Measurements from ENCODE around the gene FCGR3B.
"Not testable (repeated sequence)": the region's sequence is repeated elsewhere in the genome, so short reads cannot be mapped to it uniquely, and the experiment has no call there.

The FCGR3B gene

DNA sequence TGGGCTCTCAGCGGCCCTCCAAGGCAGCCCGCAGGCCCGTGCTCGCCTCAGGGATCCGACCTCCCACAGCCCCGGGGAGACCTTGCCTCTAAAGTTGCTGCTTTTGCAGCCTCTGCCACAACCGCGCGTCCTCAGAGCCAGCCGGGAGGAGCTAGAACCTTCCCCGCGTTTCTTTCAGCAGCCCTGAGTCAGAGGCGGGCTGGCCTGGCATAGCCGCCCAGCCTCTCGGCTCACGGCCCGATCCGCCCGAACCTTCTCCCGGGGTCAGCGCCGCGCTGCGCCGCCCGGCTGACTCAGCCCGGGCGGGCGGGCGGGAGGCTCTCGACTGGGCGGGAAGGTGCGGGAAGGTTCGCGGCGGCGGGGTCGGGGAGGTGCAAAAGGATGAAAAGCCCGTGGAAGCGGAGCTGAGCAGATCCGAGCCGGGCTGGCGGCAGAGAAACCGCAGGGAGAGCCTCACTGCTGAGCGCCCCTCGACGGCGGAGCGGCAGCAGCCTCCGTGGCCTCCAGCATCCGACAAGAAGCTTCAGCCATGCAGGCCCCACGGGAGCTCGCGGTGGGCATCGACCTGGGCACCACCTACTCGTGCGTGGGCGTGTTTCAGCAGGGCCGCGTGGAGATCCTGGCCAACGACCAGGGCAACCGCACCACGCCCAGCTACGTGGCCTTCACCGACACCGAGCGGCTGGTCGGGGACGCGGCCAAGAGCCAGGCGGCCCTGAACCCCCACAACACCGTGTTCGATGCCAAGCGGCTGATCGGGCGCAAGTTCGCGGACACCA is 25.0 kb downstream of the FCGR3B start:
- DNase-seq (ENCODE audit: low spot score) = peak; percentile 70

DNA sequence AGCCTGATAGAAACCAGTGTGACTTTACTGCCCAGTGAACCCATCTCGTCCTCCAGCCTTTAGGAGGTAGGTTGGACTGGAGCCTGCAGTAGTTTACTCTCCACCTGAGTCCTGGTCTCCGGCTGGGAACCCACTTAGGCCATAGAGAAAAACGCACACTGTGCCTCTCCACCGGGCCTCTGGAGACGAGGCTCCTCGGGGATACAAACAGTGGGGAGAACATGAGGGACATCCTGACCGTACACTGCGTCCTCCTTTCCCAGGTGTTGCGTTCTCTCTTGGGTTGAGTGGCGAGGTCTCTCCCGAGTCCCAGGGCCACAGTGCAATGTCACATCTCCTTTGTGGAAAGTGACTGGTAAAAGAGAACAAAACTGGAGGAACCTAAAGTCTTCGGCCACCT is 26.0 kb downstream of the FCGR3B start:
- DNase-seq (ENCODE audit: low spot score) = not testable (repeated sequence)

GRCh38 chr1:161597077-161597476 is 33.9 kb downstream of the FCGR3B start:
- DNase-seq (ENCODE audit: low spot score) = not testable (repeated sequence)

DNA sequence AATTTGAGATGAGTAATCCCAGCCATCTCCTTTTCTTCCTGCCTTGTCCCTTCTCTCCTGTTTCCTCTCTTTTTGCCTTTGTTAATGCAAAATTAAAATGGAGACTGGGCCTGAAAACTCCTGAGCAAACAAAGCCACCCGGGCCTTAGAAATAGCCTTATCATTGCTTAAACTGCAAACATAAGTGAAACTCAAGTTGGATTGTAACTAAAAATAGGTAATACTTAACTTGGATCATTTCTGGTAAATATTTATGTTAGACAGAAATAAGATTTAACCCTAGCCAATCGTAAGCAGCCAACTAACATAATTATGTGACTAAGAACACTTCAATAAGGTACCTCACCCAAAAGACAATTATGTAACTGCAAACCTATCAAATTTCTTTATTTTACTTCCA is 35.4 kb downstream of the FCGR3B start:
- DNase-seq (ENCODE audit: low spot score) = not testable (repeated sequence)

- not testable (repeated sequence) for DNase-seq (ENCODE audit: low spot score)
These were observed 35.8 kb downstream of the FCGR3B start for GRCh38 chr1:161595173-161595572.

DNA sequence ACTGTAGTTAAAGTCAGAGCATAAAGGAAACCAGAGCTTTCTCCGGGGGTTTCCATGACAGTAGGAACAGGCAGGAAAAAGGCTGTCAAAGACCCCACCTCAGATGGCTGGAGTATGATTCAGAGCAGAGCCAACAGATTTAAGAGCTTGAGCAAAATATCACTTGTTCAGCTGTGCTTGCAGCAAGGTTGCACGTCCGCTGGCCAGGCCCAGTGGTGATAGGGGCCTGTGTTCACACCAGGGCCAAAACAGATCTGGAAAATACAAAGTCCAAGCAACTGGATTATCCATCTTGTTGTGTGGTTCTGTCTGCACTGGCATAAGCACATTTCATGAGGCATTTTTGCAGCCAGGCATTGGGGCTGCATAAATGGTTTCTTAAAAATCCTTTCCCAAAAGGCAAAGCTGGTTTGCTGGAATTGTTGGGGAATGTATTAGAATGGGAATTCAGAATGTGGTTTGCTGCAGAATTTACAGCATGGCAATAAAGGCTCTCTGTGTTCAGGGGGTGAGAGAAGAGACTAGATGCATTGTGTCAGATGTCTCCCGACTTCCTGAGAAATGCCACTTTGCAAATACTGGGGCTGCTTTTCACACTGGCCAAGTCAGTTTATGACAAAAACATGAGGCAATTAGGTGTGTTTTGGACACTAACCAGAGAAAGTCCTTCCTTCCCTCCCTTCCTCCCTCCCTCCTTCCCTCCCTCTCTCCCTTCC is 36.5 kb downstream of the FCGR3B start:
- not testable (repeated sequence) for DNase-seq (ENCODE audit: low spot score)

GRCh38 chr1:161593092-161593755 is 37.8 kb downstream of the FCGR3B start:
- DNase-seq (ENCODE audit: low spot score) = not testable (repeated sequence)

- DNase-seq (ENCODE audit: low spot score) = not testable (repeated sequence)
These were observed 38.4 kb downstream of the FCGR3B start for GRCh38 chr1:161592586-161592985.

- not testable (repeated sequence) for DNase-seq (ENCODE audit: low spot score)
These were observed 41.1 kb downstream of the FCGR3B start for GRCh38 chr1:161589920-161590319.

DNA sequence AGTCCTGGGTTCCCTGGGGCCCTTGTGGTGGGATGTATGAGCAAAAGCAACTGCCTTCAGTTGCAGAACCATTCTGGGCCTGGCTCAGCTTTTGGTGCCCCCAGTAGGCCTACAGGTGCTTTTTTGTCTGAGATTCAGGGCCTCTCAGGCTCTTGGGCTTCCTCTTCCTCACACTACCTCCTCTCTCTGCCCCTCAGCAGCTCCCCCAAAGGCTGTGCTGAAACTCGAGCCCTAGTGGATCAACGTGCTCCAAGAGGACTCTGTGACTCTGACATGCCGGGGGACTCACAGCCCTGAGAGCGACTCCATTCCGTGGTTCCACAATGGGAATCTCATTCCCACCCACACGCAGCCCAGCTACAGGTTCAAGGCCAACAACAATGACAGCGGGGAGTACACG is 41.6 kb downstream of the FCGR3B start:
- not testable (repeated sequence) for DNase-seq (ENCODE audit: low spot score)

DNA sequence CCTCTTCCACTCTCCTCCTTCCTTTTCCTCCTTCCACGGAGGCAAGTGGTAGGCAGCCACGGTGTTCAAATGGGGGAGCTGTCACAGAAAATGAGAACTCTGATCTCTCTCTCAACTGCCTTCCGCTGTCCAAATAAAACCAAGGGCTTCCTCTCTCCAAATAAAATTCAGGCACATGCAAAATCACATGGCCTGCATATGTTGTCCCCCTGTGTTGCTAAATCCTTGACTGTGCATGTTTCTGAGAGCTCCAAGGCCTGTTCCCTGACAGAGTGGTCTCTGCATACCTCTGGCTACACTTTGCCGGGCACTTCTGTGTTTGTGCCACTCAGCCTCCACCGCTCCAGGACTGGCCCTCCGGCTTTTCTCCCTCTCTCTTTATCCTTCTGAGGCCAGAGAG is 42.4 kb downstream of the FCGR3B start:
- not testable (repeated sequence) for DNase-seq (ENCODE audit: low spot score)

DNA sequence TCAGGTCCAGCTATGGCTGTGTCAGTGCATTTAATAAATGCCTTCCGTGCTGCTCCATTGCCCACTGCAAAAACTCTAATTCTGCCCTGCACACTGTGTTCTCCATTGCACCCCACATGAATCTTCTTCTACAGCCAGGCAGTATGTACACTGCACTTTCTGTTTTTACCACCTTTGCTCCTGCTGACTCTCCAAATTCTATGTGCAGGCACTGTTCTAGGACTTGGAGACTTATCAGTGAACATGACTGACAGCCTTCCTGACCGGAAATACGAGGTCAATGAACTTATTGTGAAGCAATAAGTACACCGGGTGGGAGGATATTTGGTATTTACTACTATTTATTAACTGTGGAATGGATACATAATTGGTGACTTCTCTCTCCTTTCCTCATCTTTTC is 48.1 kb downstream of the FCGR3B start:
- not testable (repeated sequence) for DNase-seq (ENCODE audit: low spot score)

- DNase-seq (ENCODE audit: low spot score) = not testable (repeated sequence)
These were observed 50.0 kb downstream of the FCGR3B start for GRCh38 chr1:161580879-161581537.

GRCh38 chr1:161579856-161580507 is 51.0 kb downstream of the FCGR3B start:
- DNase-seq (ENCODE audit: low spot score) = not testable (repeated sequence)

- not testable (repeated sequence) for DNase-seq (ENCODE audit: low spot score)
These were observed 54.3 kb downstream of the FCGR3B start for GRCh38 chr1:161576676-161577075.
